ENCODE measurements around the gene EIF2S2.

EIF2S2 gene

DNA sequence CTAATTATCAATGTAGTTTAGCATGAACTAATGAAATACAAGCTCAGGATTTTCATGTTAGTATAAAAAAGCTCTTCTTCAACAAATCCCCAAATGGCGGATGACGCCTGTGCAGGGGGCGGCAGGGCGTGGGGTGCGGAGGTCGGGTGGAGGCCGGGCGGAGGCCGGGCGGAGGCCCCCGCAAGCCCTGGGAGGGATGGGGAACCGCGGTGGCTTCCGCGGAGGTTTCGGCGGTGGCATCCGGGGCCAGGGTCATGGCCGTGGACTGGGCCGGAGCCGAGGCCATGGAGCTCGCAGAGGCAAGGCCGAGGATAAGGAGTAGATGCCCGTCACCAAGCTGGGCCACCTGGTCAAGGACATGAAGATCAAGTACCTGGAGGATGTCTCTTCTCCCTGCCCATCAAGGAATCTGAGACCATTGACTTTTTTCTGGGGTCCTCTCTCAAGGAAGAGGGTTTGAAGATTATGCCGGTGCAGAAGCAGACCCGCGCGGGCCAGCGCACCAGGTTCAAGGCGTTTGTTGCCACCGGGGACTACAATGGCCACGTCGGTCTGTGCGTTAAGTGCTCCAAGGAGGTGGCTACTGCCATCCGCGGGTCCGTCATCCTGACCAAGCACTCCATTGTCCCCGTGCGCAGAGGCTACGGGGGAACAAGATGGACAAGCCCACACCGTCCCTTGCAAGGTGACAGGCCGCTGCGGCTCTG, 10.4 kb upstream of the EIF2S2 start:
- no peak for DNase-seq (ENCODE audit: low read depth in 2 of 2)

DNA sequence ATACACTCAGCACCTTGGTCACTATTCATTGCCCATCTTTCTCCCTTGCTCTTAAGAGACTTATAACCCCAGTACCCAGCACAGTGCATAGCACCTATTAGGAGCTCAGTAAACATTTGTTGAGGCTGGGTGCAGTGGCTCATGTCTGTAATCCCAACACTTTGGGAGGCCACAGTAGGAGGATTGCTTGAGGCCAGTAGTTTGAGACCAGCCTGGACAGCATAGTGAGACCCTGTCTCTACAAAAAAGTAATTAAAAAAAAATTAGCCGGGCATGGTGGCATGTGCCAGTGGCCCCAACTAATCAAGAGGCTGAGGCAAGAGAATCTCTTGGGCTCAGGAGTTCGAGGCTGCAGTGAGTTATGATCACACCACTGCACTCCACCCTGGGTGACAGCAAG, 8.2 kb upstream of the EIF2S2 start:
- no peak for DNase-seq (ENCODE audit: low read depth in 2 of 2)

DNA sequence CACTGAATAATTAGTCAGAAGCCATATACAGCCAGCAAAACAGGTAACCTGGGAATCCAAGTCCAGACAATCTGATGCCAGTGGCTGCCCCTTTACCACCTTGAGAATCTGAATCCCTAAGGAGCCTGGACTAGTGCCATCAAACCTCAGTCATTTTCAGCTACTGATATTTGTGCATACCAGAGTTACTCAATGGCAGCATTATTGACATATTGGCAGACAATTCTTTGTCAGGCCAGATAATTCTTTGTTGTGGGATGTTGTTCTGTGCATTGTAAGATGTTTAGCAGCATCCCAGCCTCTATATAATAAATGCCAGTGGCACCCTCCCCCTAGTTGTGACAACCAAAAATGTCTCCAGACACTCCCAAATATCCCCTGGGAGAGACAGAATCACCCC, 3.2 kb upstream of the EIF2S2 start:
- no peak for DNase-seq (ENCODE audit: low read depth in 2 of 2)

DNA sequence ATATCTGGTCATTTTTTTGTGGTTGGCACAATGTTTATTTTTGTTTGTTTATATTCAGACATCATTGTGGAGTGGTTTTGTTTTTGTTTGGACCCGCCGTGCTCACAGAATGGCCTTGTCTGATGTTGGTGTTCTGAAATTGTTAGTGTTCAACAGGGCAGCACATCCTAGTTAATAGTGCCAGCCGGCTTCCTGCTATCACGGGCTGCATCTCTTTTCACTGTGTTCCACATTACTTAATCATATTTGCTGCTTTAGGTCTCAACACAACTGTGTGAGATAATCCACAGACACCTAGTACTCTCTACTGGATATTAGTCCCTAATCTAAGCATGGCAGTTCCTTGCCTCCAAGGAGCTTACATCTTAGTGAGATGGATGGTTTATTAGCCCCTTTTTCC, 2.8 kb upstream of the EIF2S2 start:
- DNase-seq (ENCODE audit: low read depth in 2 of 2) = no peak

DNA sequence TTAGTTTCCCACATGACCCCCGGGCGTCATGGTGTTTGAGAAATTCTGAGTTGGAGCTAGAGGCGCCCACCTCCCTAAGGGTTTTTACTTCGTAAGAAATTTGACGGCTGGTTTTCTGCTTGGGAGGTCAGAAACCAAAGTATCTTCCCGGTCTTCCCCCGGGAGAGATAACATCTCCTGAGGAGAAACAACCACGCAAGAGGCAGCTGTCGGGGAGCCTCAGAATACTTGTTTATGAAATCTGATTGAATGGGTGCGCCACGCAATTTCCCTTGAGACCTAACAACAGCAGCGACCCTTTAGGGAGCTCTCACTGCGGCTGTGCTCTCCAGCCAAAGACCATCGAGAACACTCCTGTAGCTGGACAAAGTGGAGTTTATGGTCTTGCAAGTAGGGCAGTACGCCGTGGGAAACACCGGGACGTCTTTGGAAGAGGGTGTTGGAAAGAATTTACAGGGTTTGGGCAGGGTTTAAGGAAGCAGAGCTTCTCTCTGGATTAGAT, 608 bp upstream of the EIF2S2 start:
- no peak for DNase-seq (ENCODE audit: low read depth in 2 of 2)

DNA sequence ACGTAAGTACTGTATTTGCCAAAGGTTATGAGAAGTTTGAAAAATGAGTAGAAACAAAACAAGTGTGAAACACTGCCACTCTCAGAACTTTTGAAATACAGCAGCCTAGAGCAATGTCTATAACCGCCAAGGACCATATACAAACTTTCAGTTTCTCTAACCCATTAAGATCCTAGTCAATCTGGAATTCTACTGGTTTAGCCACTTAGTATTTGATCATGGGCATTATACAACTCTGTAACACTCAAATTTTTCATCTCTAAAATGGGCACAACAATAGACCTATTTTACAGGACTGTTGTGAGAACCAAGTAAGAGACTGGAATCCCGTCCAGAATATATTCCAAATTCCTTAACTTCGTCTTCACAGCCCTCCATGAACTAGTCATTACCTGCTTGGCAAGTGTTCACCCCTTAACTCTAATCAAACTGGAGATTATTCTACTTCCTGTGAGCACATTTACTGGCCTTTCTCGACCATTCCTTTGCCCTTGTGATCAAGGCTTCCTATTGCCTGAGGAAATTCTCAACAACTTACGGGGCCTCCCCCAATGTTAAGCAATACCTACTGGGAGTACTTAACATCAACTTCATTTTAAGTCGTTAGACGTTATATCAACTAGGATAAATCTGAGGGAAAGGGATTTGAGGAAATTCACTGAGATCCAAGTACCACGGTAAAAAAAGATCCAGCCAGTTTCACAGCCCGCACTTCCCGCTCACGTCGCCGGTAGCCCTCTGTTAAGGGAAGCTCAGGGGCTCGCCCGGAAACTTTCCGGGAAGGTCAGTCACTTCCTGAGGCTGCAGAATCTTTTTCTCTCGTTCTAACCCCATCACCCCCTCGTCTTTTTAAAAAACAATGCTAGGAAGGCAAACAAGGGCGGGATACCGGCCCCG, 1.1 kb downstream of the EIF2S2 start:
- no peak for DNase-seq (ENCODE audit: low read depth in 2 of 2)

DNA sequence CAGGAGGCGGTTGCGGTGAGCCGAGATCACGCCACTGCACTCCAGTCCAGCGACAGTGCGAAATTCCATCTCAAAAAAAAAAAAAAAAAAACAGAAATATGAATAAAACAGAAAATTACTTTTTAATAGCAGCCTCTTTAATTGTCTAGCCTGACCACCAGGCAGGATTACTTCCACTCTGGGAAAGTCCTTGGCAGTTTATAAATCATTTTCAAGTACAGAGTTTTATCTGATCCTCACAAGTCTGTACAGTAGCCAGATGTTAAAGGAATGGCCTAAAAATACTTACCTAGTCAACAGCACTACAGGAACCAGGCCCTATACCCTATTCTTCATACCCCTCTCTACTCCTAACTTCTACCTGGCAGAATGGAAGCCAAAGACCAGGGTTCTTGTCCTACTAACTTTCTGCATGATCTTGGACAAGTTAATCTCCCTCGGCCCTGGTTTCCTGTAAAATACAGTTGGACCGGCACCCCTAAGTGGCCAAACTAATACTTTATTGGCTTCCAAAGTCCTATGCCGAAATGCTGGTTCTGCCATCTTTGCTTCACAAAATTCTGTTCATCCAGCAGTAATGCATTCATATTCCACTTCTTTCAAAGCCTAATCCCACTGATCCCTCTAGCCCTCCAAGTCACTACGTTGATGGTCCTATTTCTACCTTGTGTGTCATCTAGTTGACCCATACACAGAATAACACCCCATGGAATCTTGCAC, 1.9 kb downstream of the EIF2S2 start:
- DNase-seq (ENCODE audit: low read depth in 2 of 2) = no peak

DNA sequence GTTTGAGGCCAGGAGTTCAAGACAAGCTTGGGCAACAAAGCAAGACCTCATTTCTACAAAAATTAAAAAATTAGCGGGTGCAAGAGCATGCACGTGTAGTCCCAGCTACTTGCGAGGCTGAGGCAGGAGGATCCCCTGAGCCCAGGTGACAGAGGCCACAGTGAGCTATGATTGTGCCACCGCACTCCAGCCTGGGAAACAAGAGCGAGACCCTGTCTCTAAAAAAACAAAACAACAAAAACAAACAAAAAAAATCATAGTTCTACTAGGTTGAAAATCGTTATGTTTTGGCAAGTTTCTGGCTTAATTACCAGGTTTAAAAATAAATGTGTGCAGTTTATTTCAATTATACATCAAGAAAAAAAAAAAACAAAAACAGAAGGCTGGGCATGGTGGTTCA, 2.6 kb downstream of the EIF2S2 start:
- no peak for DNase-seq (ENCODE audit: low read depth in 2 of 2)

DNA sequence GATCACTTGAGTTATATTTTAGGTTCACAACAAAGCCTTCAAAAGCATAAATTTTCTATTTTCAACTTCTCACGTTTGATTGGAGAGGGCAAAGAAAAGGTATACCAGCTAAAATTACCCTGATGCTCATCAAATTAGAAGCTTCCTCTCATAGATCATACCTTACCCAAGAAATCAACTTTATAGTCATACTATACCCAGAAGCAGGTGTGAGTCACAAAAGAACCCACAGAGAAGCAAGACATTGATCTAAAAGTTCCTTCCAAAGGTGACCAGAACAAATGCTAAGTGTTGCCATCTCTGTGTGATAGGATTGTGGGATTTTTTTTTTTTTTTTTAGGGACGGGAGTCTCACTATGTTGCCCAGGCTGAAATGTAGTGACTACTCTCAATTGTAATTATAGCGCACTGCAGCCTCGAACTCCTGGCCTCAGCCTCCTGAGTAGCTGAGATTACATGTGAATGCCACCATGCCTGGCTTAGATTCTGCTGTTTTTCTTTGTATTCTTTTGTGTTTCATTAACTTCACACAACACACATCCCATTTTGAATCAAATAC, 3.3 kb downstream of the EIF2S2 start:
- no peak for DNase-seq (ENCODE audit: low read depth in 2 of 2)

DNA sequence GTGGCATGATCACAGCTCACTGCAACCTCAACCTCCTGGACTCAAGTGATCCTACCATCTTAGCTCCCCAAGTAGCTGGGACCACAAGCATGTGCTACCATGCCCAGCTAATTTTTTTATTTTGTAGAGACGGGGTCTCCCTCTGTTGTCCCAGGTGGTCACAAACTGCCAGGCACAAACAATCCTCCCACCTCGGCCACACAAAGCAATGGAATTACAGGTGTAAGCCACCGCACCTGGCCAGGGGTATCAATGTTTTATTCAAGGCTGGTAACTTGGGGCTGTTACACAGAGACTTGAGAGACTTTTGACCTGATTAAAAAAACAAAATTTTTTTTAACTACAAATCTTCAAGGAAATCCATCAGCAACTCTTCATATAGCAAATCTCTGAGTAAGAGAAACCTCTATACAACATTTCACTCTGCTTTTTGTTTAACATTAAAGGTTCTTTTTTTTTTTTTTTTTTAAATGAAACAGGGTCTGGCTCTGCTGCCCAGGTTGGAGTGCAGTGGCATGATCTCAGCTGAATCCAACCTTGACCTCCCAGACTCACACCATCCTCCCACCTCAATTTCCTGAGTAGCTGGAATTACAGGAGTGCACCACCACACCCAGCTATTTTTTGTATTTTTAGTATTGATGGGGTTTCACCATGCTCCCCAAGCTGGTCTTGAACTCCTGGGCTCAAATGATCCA, 5.9 kb downstream of the EIF2S2 start:
- DNase-seq (ENCODE audit: low read depth in 2 of 2) = no peak

DNA sequence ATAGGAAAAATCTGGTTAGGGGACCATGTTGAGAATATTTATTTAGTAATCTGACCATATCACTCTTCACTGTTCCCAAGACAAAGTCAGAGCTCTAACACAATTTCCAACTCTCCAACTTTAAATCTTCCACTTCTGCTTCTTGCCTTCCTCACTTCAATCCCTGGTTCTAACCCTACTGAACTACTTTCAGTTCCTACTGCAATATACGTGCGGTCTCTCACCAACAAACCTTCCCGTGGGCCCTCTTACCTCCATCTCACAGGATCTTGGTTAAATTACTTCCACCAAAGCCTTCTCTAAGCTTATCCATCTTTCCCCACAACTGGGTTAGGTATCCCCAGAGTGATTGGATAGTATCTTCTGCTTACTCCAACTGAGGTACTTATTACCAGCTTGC, 8.0 kb downstream of the EIF2S2 start:
- no peak for DNase-seq (ENCODE audit: low read depth in 2 of 2)

DNA sequence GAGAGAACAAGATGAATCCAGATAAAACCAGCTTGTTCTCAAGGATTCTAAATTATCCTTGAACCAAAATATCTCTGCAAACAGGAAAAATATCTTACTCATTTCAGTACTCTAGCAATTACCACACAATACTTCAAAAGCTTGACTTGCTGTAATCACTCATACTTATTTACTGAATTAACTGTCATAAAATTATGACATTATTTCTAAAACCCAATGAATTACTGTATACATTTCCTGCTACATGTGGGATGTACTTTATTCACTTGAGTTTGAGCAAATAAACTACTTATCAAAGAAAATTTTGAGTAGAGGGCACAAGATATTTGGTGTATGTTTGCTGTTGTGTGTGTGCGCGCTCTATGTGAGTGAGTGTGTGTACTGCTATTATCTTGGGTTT, 9.7 kb downstream of the EIF2S2 start:
- DNase-seq (ENCODE audit: low read depth in 2 of 2) = no peak

DNA sequence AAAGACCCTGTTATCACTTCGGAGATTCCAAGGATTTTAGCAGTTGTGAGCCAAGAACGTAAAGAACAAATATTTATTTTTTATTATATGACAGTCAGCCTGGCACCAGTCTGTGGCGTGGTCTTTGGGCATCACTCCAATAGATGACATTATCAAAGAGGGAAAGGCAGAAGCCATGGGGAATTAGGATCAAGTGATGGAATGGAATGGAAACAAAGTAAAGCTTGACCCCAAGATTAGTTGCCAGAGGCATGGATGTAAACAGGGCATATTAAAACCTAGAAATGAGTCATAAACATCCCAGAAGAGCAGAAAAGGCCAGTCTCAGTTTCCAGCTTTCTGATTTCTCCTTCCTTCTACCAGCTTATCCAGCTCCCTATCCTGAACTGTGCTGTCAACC, 11.5 kb downstream of the EIF2S2 start:
- DNase-seq (ENCODE audit: low read depth in 2 of 2) = no peak

DNA sequence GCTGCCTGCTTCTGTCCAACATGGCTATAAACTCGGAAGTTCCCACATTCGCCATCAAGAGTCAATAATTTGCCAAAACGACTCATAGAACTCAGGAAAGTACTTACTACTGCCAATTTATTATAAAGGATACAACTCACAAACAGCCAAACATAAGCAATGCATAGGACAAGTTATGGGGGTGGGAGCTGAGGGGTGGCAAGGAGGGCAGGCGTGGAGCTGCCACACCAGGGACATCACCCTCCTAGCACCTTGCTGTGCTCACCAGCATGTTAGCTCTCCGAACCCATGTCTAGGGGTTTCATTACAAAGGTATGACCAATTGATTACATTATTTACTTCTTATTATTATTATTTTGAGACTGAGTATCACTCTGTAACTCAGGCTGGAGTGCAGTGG, 12.4 kb downstream of the EIF2S2 start:
- no peak for DNase-seq (ENCODE audit: low read depth in 2 of 2)

DNA sequence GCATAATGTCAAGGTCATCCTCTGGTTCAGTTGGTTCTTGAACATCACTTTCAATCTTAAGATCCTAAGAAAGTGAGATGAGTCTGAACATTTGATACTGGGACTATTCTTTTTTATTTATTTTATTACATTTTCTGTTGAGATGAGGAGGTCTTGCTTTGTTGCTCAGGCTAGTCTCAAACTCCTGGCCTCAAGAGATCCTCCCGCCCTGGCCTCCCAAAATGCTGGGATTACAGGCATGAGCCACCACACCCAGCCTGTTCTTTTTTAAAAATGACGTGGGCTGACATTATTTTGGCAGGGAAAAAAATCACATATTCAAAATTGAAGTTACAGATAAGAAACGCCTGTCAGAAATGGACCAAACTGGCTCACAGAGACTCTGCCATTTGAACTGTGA, 13.5 kb downstream of the EIF2S2 start:
- DNase-seq (ENCODE audit: low read depth in 2 of 2) = no peak

DNA sequence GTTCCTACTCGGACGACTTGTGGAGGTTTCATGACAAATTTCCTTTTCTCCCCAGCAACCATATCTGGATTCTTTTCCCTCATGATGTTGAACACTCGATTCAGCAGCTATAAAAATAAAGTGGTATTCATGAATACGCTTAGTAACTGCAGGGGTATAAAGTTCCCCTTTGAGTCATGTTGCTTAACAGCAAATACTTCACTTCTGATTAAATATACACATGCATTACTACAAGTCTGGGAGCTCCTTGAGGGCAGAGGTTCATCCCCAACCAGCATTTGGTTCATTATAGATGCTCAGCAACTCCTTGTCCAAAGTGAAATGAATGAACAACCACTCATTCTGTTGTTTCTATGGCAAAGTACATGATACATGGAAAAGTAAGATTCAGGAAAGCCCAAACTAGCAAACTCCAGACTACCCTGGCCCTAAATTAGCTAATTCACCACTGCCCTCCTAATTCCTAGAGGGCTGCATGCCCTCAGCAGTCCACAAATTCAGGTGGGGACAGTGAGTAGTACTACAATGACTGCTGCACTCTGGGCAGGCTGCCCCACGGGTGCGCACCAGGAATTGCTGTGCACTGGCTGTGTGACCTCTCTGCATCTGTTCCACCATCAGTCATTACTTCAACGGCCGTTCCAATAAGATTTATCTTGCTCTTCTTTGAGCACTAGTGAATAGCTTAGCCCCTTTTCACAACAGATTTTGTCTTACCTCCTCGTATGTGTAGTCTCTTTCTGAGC, 15.2 kb downstream of the EIF2S2 start:
- no peak for DNase-seq (ENCODE audit: low read depth in 2 of 2)

DNA sequence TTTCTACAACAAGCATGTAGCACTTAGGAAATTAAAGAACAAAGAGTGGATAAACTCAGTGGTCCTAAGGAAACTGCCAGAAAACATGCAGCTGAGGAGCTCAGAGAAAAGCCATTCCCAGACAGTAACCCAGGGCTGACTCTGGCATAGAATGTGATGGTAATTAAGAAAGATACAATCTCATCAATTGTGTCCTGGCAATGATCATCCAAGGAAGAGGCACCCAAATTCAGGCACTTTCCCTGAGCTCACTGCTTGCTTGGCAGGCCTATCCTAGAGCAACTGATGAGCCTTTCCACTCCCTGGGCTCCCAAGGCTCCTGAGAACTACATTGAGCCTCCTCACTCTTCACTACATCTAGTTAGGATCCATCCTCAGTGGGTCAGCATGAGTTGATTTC, 16.2 kb downstream of the EIF2S2 start:
- no peak for DNase-seq (ENCODE audit: low read depth in 2 of 2)

DNA sequence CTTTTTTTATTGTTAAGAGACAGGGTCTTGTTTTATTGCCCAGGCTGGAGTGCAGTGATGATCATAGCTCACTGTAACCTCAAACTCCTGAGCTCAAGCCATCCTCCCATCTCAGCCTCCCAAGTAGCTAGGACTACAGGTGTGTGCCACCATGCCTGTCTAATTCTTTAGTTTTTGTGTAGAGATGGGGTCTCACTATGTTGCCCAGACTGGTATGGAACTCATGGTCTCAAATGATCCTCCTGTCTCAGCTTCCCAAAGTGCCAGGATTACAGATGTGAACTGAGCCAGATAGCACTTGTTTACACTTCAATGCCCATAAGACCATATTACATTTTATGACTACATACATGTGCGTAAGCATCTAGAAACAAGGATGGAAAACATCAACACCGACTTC, 18.1 kb downstream of the EIF2S2 start:
- DNase-seq (ENCODE audit: low read depth in 2 of 2) = no peak

DNA sequence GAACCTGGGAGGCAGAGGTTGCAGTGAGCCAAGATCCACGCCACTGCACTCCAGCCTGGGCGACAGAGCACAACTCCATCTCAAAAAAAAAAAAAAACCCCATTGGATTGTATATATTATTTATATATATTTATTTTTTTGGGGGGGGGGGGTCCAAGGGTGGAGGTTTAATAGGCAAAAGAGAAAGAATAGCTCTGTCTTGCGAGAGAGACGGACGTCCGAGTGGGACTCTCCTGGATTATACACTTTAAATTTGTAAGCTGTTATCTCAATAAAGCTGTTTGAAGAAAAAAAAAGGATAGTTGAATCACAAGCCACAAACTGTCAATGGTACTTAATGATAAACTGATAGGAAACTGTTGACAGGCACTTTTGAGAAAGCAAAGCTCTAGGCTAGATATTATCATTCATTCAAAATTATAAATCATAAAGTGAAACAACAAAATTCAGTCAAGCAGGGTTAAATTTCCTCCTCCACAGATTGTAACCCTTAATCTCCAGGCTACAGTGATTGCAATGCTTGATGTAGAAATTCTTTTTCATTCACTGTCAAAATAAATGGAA, 20.3 kb downstream of the EIF2S2 start:
- DNase-seq (ENCODE audit: low read depth in 2 of 2) = no peak

DNA sequence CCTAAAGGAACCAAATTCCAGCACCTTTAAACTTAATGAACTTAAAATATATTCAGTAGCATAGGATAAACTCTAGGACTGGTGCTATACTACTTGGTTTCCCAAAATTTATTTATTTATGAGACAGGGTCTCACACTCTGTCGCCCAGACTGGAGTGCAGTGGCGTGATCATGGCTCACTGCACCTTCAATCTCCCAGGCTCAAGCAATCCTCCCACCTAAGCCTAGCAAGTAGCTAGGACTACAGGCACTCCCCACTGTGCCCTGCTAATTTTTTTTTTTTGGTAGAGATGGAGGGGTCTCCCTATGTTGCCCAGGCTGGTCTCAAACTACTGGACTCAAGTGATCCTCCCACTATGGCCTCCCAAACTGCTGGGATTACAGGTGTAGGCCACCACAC, 21.4 kb downstream of the EIF2S2 start:
- DNase-seq (ENCODE audit: low read depth in 2 of 2) = no peak
